NCI-H1436 treated with DMSO at 0.1 percent for 48 hours (cell line): ENCODE results near the gene AP3S1.

ENCODE experiments used
- DNase-seq: peaks from one replicate; lab custom pipeline; 2025; lab: John Stamatoyannopoulos, UW

The AP3S1 gene

GRCh38 chr5:115940080-115940810, 98.5 kb downstream of the AP3S1 start:
- no peak for DNase-seq

GRCh38 chr5:115941051-115941675, 99.4 kb downstream of the AP3S1 start:
- DNase-seq: no peak

GRCh38 chr5:115944501-115944900, 102.8 kb downstream of the AP3S1 start:
- DNase-seq: no peak

- no peak for DNase-seq
Measured at GRCh38 chr5:115946655-115947054, 104.9 kb downstream of the AP3S1 start.

- DNase-seq: no peak
Measured at GRCh38 chr5:115947260-115947659, 105.5 kb downstream of the AP3S1 start.

- no peak for DNase-seq
Measured at GRCh38 chr5:115948091-115948534, 106.4 kb downstream of the AP3S1 start.

GRCh38 chr5:115949096-115949495, 107.4 kb downstream of the AP3S1 start:
- no peak for DNase-seq

- no peak for DNase-seq
Measured at GRCh38 chr5:115952588-115952987, 110.9 kb downstream of the AP3S1 start.

- no peak for DNase-seq
Measured at GRCh38 chr5:115954144-115954543, 112.4 kb downstream of the AP3S1 start.

- DNase-seq: no peak
Measured at GRCh38 chr5:115956957-115957356, 115.2 kb downstream of the AP3S1 start.

- no peak for DNase-seq
Measured at GRCh38 chr5:115961381-115962238, 119.9 kb downstream of the AP3S1 start.

GRCh38 chr5:115962239-115962564, 120.5 kb downstream of the AP3S1 start, which contains the start of gene LVRN:
Gene LVRN (plus strand): TSS chr5:115962475. CDS start chr5:115962618, 143 bp downstream.
- no peak for DNase-seq

- DNase-seq: no peak
Measured at GRCh38 chr5:115962565-115963402, 121.0 kb downstream of the AP3S1 start.

GRCh38 chr5:115963566-115963965, 121.8 kb downstream of the AP3S1 start:
- no peak for DNase-seq
